ENCODE results near the gene SMC2. TPM values are rescaled to one million over a fixed set of nuclear protein-coding genes. Genes with fewer than 3 reads are reported as not detected.

The SMC2 gene
- total and polyA plus RNA-seq, 9 donors, result 3.2 to 9.7 (median 5.3) TPM

DNA sequence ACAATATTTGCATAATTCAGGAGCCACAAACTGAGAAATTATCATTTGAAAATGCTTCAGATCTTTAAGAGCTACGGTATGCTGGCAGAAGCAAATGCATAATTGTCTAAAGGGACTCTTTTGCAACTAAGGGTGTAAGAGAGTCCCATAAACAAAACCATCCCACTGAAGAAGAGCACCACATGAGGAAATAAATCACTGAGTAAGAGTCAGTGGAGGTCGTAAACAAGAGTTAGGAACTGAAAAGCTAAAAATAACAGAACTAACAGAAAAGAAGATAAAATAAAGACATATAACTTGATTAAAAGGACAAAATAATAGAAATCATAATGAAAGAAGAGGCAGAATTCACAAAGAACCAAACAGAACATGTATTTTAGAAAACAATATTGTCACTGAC, 3.5 kb upstream of the SMC2 start:
- 14 to 35% (median 25%) methylated on average over 2 of the region's 2 CpGs for WGBS, 3 donors
- DNase-seq, result no peak
- H3K27ac ChIP-seq, result no peak overlapping the region
- intact Hi-C loops (cut with DNase I), result no loop called here
- peaks cover 7% of the 10 kb centered on the region for H3K4me1 ChIP-seq (ENCODE audit: insufficient read depth)
- H3K27me3 ChIP-seq, result no peaks in the 10 kb centered on the region
- H3K4me3 ChIP-seq, result no peak overlapping the region
- H3K36me3 ChIP-seq, result no peaks in the 10 kb centered on the region
- TF ChIP-seq, protein P1, sequence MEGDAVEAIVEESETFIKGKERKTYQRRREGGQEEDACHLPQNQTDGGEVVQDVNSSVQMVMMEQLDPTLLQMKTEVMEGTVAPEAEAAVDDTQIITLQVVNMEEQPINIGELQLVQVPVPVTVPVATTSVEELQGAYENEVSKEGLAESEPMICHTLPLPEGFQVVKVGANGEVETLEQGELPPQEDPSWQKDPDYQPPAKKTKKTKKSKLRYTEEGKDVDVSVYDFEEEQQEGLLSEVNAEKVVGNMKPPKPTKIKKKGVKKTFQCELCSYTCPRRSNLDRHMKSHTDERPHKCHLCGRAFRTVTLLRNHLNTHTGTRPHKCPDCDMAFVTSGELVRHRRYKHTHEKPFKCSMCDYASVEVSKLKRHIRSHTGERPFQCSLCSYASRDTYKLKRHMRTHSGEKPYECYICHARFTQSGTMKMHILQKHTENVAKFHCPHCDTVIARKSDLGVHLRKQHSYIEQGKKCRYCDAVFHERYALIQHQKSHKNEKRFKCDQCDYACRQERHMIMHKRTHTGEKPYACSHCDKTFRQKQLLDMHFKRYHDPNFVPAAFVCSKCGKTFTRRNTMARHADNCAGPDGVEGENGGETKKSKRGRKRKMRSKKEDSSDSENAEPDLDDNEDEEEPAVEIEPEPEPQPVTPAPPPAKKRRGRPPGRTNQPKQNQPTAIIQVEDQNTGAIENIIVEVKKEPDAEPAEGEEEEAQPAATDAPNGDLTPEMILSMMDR (IDR thresholded peaks at IDR 0.05), result no peak
- TF ChIP-seq EP300 (IDR thresholded peaks at IDR 0.05) (no peak), POLR2A (IDR thresholded peaks at IDR 0.05) (no peak)
- no peaks in the 10 kb centered on the region for H3K9me3 ChIP-seq

DNA sequence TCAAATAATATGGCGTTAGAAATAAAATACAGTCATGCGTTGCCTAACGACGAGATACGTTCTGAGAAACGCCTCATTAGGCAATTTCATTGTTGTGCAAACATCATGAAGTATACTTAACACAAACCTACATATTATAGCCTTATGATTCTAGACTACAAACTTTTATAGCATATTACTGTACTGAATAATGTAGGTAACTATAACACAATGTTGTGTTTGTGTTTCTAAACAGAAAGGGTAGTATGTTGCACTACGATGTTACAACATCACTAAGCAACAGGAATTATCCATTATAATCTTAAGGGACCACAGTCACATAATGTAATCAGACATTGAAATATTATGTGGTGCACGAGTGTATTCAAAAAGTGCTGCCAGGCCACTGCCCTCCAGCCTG, 3.0 kb upstream of the SMC2 start:
- no peaks in the 10 kb centered on the region for H3K9me3 ChIP-seq
- intact Hi-C loops (cut with DNase I), result no loop called here
- H3K27me3 ChIP-seq, result no peaks in the 10 kb centered on the region
- H3K36me3 ChIP-seq, result no peaks in the 10 kb centered on the region
- 75 to 87% (median 81%) methylated on average over 8 of the region's 8 CpGs for WGBS, 3 donors
- H3K27ac ChIP-seq, result no peak overlapping the region
- TF ChIP-seq, protein P1 (IDR thresholded peaks at IDR 0.05), result no peak
- TF ChIP-seq POLR2A (IDR thresholded peaks at IDR 0.05) (no peak), EP300 (IDR thresholded peaks at IDR 0.05) (no peak)
- H3K4me1 ChIP-seq (ENCODE audit: insufficient read depth), result peaks cover 7% of the 10 kb centered on the region
- peak overlapping the region; percentile 2 for H3K4me3 ChIP-seq
- no peak for DNase-seq

DNA sequence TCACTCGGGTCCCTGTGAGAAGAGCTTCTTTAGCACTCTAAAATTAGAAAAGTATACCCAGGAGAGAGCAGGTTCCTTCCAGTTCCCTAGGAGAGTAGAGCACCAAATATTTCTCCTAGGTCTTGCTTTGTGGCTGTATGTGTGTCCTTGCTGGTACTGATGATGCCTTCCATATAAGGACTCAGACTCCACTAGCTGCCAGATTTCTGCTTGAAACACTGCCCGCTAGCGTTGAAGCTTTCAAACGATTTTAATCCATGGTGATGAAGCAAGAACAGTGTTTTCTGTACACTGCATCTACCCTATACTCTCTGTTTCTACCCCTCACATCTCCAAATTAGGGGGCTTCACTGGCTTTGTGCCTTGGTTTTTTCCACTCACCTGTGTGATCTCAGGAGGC, 2.4 kb upstream of the SMC2 start:
- peak overlapping the region; percentile 2 for H3K4me3 ChIP-seq
- no peaks in the 10 kb centered on the region for H3K9me3 ChIP-seq
- peak in 1 of 5 donors; percentile 19 for DNase-seq
- WGBS, 3 donors, result 47 to 62% (median 50%) methylated on average over 4 of the region's 4 CpGs
- H3K27me3 ChIP-seq, result no peaks in the 10 kb centered on the region
- H3K4me1 ChIP-seq (ENCODE audit: insufficient read depth), result peaks cover 7% of the 10 kb centered on the region
- no peaks in the 10 kb centered on the region for H3K36me3 ChIP-seq
- TF ChIP-seq EP300 (IDR thresholded peaks at IDR 0.05), result no peak
- TF ChIP-seq POLR2A (IDR thresholded peaks at IDR 0.05), result no peak
- TF ChIP-seq, protein P1 (IDR thresholded peaks at IDR 0.05), result no peak
- intact Hi-C loops (cut with DNase I), result no loop called here
- H3K27ac ChIP-seq, result no peak overlapping the region

DNA sequence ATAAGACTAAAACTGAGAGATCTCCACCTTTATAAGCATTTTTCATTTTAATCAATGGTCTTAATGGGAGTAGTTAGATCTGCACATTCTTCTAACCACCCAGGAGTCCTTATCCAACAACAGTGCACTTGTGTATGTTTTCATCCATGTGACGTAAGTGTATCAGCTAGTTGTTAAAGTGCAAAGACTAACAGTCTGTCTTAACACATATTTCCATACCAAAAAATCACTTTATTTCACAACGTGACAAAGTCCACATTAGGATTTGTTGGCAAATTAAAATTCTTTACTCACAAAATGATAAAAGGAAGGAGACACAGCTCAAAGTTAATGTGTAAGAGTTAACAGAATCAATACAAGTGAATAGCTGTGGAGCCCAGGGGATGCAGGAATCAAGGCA, 1.9 kb upstream of the SMC2 start:
- no peak overlapping the region for H3K27ac ChIP-seq
- no peaks in the 10 kb centered on the region for H3K36me3 ChIP-seq
- TF ChIP-seq, protein P1 (IDR thresholded peaks at IDR 0.05), result no peak
- TF ChIP-seq EP300 (IDR thresholded peaks at IDR 0.05) (no peak), POLR2A (IDR thresholded peaks at IDR 0.05) (no peak)
- WGBS, 3 donors, result 45 to 89% (median 50%) methylated on average over 2 of the region's 2 CpGs
- H3K4me3 ChIP-seq, result no peak overlapping the region
- H3K9me3 ChIP-seq, result no peaks in the 10 kb centered on the region
- peaks cover 7% of the 10 kb centered on the region for H3K4me1 ChIP-seq (ENCODE audit: insufficient read depth)
- DNase-seq, result no peak
- no peaks in the 10 kb centered on the region for H3K27me3 ChIP-seq
- intact Hi-C loops (cut with DNase I), result no loop called here

Measured in ovary (tissue), 9 donors.